Breast epithelium (tissue), 4 donors: ENCODE data around the gene NTMT2. TPM values are rescaled to one million over a fixed set of nuclear protein-coding genes. Genes with fewer than 3 reads are reported as not detected.

Experiments
- DNase-seq, 2 donors: peaks; one replicate each; pipeline ENCODE4 v3.0.0-alpha.2; 2019; ENCODE audit warnings: low spot score in 2 of 2
- H3K27ac ChIP-seq, 2 donors: fragments of 200-600 bp; sonication (generic) in 1 of 2; one replicate each; pipeline ENCODE4 v1.5.1; 2016 to 2019; ENCODE audit warnings: mild to moderate bottlenecking in 1 of 2
- H3K27me3 ChIP-seq, 2 donors: fragments of 200-600 bp; sonication (generic) in 1 of 2; one replicate each; pipeline versions ENCODE4 v1.5.1 to v1.6.0; 2017 to 2019; ENCODE audit warnings: control low read depth in 1 of 2, mild to moderate bottlenecking in 1 of 2
- H3K36me3 ChIP-seq: fragments of 200-600 bp; one replicate; pipeline ENCODE4 v1.5.1; 2019
- H3K4me1 ChIP-seq, 2 donors: fragments of 200-600 bp; sonication (generic); one replicate each; pipeline ENCODE4 v1.5.1; 2016 to 2019; ENCODE audit warnings: control low read depth in 1 of 2
- H3K4me3 ChIP-seq, 3 donors: fragments of 200-600 bp; sonication (generic); 1 replicate in 2 of 3; 2 replicates in 1 of 3; pipeline ENCODE4 v1.5.1; 2016 to 2019; ENCODE audit warnings: mild to moderate bottlenecking in 3 of 3, moderate library complexity in 2 of 3
- H3K9me3 ChIP-seq, 2 donors: fragments of 200-600 bp; sonication (generic) in 1 of 2; one replicate each; pipeline ENCODE4 v1.5.1; 2016 to 2019; ENCODE audit warnings: control low read depth in 1 of 2
- POLR2A ChIP-seq: fragments of 450-650 bp; IDR thresholded peaks from one replicate; pipeline ENCODE4 v1.6.1; 2016; ENCODE audit warnings: antibody characterized with exemption, mild to moderate bottlenecking, moderate library complexity
- POLR2AphosphoS5 ChIP-seq, 3 donors: sonication (generic); formaldehyde crosslinking; IDR thresholded peaks; one replicate each; pipeline ENCODE4 v1.6.1; 2017; ENCODE audit warnings: antibody characterized with exemption in 3 of 3
- intact Hi-C: fragments of 100-400 bp; cut with DNase I; formaldehyde crosslinking; loops from one replicate; pipeline ENCODE4 v1.15.1; 2023; ENCODE audit warnings: low total_unique reads
- total RNA-seq, 3 donors: library from RNA; depleted of rRNA; stranded (reverse); fragments of >200 nt; gene quantifications; one replicate each; pipeline ENCODE4 v1.1.0, GENCODE V29; 2016
- TF ChIP-seq, protein P1 (sequence below), 3 donors: fragments of 450-650 bp; IDR thresholded peaks; one replicate each; pipeline ENCODE4 v1.5.1; 2016 to 2017; ENCODE audit warnings: antibody characterized with exemption in 3 of 3, mild to moderate bottlenecking in 3 of 3, moderate library complexity in 3 of 3

NTMT2 gene
- total RNA-seq, 3 donors from 2014 or later: not detected

DNA sequence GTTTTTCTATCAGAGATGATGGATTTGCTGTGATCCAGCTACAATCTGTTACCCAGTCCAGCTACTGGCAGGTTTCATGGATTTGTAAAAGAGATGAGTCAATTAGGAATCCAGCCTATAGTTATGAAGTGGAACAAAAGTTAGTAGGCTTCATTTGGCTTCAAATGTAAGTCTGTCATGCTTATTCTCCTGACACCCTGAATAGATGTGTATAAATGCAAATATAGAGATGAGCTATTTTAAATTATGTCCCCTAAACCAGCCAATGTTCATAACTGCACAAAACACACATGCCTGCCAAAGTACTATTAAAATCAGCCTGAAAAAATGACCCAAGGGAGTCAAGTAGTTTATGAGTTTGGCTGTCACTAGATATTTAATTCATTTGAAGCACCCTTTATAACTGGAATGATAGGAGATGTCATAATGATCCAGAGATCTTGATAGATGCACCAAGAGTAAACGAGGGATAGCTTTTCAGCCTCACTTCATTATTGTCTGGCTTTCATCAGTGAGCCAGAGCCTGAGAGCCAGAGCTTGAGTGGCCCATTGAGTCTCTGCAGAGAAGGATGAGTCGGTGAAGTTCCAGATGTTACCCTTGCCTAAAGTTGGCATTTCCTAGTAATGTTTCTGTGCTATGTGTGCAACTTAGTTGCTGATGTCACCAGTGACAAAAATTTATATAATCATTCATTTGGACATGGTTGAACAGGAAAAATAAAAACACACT, 11.8 kb upstream of the NTMT2 start:
- Histone ChIP-seq H3K36me3 (no peaks in the 10 kb centered on the region), H3K4me1 (no peaks in the 10 kb centered on the region), H3K27me3 (no peaks in the 10 kb centered on the region), H3K4me3 (no peak overlapping the region), H3K9me3 (no peaks in the 10 kb centered on the region), H3K27ac (peak overlapping the region in 1 of 2 donors; percentile 28)
- intact Hi-C loops: no loop called here
- DNase-seq: no peak
- TF ChIP-seq, protein P1, sequence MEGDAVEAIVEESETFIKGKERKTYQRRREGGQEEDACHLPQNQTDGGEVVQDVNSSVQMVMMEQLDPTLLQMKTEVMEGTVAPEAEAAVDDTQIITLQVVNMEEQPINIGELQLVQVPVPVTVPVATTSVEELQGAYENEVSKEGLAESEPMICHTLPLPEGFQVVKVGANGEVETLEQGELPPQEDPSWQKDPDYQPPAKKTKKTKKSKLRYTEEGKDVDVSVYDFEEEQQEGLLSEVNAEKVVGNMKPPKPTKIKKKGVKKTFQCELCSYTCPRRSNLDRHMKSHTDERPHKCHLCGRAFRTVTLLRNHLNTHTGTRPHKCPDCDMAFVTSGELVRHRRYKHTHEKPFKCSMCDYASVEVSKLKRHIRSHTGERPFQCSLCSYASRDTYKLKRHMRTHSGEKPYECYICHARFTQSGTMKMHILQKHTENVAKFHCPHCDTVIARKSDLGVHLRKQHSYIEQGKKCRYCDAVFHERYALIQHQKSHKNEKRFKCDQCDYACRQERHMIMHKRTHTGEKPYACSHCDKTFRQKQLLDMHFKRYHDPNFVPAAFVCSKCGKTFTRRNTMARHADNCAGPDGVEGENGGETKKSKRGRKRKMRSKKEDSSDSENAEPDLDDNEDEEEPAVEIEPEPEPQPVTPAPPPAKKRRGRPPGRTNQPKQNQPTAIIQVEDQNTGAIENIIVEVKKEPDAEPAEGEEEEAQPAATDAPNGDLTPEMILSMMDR (IDR thresholded peaks at IDR 0.05): no peak
- TF ChIP-seq POLR2A (no peak), POLR2AphosphoS5 (IDR thresholded peaks at IDR 0.05) (no peak)

DNA sequence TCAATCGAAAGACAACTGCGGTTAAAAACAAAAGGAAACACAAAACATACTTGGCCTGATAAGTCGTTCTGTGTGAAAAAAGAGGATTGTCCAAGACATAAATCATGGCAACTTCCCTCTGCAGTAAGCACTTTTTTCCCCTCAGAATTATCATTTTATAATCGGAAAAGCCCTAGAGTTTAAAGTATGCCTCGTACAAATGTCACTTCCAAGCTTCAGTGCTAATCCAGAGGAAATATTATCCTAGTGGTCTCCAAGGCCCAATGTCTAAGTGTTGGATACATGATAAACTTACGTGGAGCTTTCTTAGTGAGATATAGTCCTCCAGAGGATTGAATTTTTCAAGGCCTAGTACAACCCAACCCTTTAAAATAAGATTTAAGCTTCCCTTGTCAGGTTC, 11.2 kb upstream of the NTMT2 start:
- TF ChIP-seq, protein P1 (IDR thresholded peaks at IDR 0.05): no peak
- TF ChIP-seq POLR2A: no peak
- TF ChIP-seq POLR2AphosphoS5 (IDR thresholded peaks at IDR 0.05): no peak
- Histone ChIP-seq H3K27me3 (no peaks in the 10 kb centered on the region), H3K4me1 (no peaks in the 10 kb centered on the region), H3K9me3 (no peaks in the 10 kb centered on the region), H3K4me3 (no peak overlapping the region), H3K27ac (no peak overlapping the region), H3K36me3 (no peaks in the 10 kb centered on the region)
- intact Hi-C loops: no loop called here
- no peak for DNase-seq

DNA sequence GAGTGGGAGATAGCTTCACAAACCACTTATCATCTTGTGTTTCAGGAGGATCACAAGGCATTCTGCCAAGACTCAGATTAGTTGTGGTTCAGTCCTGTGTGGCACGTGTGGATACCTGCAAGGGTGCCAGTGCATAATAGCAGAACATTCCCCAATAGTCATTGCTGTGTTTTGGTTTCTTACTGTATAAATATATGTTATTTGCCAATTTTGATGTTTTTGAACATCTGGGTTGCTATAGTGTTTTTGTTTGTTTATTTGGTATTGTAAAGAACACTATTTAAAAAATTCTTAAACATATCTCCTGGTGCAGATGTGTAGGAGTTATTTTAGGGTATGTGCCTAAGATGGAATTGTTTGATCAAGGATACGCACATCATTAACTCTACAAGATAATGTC, 5.4 kb upstream of the NTMT2 start:
- Histone ChIP-seq H3K36me3 (no peaks in the 10 kb centered on the region), H3K27ac (no peak overlapping the region), H3K27me3 (no peaks in the 10 kb centered on the region), H3K4me3 (no peak overlapping the region), H3K4me1 (no peaks in the 10 kb centered on the region), H3K9me3 (no peaks in the 10 kb centered on the region)
- TF ChIP-seq, protein P1 (IDR thresholded peaks at IDR 0.05): no peak
- TF ChIP-seq POLR2A (no peak), POLR2AphosphoS5 (IDR thresholded peaks at IDR 0.05) (no peak)
- DNase-seq: no peak
- intact Hi-C loops: no loop called here

DNA sequence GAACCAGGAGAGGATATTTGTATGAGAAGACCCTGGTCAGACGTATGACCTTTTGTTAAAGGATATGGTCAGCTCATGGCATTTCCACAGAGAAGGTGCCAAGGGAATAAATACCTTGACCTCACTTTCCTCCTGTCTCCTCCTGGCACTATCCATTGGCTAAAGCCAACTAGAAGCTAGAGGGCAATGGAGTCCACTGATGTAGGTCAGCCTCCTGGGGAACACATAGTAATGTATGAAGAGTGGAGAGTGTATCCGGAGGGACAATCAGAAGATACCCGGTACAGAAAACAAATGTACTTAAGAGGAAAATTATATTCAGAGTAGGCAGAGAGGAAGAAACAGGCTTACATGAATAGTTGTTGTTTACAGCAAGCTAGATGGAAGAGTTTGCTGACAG, 698 bp upstream of the NTMT2 start:
- intact Hi-C loops: no loop called here
- Histone ChIP-seq H3K4me1 (no peaks in the 10 kb centered on the region), H3K27ac (no peak overlapping the region), H3K36me3 (no peaks in the 10 kb centered on the region), H3K27me3 (no peaks in the 10 kb centered on the region), H3K4me3 (no peak overlapping the region), H3K9me3 (no peaks in the 10 kb centered on the region)
- TF ChIP-seq POLR2A (no peak), POLR2AphosphoS5 (IDR thresholded peaks at IDR 0.05) (no peak)
- TF ChIP-seq, protein P1 (IDR thresholded peaks at IDR 0.05): no peak
- no peak for DNase-seq

DNA sequence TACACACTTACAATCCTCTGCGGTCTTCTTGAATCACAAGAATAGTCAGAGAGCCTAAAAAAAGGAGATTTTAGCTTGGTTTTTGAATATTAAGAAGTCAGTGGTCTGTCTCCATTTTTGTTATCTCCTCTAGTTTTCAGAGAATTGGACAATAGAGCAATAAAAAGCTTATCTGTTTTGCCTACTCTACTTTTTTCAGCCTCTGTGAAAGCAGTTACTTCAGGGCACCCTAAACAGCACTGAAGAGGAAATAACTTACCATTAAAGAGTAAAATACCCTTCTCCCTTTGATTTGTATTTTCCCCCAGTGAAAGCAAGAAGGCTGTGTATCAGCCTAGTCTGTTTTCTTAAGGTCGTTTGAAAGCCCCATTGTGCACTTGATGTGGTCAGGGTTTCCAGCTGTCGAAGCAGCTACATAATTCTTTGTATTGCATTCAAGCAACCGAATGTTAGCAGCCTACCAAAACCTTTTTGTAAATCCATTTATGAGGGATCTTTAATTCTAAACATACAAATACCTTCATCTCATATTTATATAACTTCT, 1.0 kb downstream of the NTMT2 start:
- intact Hi-C loops: no loop called here
- Histone ChIP-seq H3K9me3 (no peaks in the 10 kb centered on the region), H3K36me3 (no peaks in the 10 kb centered on the region)

More for the DNA sequence above, 1.0 kb downstream of the NTMT2 start:
- TF ChIP-seq, protein P1 (IDR thresholded peaks at IDR 0.05): no peak
- TF ChIP-seq POLR2A (no peak), POLR2AphosphoS5 (IDR thresholded peaks at IDR 0.05) (no peak)
- Histone ChIP-seq H3K27me3 (no peaks in the 10 kb centered on the region), H3K4me3 (no peak overlapping the region), H3K27ac (no peak overlapping the region), H3K4me1 (no peaks in the 10 kb centered on the region)
- no peak for DNase-seq
